Stimulated activated CD8-positive, alpha-beta memory T cell treated with anti-CD3 and anti-CD28 coated beads, Interleukin-7, amount 100 ng/mL, for 24 hours (primary cell): ENCODE measurements around the gene GRWD1.

Experiments
- DNase-seq: peaks from one replicate; pipeline ENCODE4 v3.0.0-alpha.2; 2020; ENCODE audit warnings: low read depth

Gene GRWD1

DNA sequence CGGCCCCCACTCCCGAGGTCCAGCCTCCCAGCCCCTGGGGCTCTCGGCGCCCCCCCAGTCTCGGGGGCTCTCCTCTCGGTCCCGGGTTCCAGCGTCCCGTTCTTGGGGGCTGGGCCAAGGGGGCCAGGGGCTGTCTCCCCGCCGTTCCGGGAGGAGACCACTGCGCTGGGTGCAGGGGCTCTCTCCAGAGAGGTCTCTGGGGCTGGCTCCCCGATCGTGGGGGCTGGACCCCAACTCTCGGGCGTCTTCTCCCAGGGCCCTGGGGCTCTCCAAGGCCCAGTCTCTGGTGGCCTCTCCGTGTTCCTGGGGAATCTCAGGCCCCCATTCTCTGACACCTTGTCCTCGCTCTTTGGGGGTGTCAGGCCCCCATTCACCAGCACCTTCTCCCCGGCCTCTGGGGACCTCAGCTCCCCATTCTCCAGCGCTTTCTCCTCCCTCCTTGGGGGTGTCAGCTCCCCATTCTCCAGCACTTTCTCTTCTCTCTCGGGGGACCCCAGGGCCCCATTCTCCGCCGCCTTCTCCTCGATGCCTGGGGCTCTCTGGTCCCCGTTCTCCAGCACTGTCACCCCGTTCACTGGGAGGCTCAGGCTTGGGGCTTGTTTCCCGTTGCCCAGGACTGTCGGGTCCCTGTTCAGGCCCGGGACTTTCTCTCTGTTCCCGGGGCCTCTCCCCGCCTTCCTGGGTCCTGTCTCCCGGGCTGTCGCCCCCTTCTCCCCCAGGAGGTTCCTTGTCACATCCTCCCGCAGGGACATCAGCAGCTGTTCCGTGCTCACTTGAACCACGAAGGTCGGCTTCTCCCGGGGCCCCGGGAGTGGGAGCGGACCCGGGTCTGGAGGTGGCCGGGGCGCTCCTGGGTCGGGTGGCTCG, 52.2 kb downstream of the GRWD1 start:
- no peak for DNase-seq

DNA sequence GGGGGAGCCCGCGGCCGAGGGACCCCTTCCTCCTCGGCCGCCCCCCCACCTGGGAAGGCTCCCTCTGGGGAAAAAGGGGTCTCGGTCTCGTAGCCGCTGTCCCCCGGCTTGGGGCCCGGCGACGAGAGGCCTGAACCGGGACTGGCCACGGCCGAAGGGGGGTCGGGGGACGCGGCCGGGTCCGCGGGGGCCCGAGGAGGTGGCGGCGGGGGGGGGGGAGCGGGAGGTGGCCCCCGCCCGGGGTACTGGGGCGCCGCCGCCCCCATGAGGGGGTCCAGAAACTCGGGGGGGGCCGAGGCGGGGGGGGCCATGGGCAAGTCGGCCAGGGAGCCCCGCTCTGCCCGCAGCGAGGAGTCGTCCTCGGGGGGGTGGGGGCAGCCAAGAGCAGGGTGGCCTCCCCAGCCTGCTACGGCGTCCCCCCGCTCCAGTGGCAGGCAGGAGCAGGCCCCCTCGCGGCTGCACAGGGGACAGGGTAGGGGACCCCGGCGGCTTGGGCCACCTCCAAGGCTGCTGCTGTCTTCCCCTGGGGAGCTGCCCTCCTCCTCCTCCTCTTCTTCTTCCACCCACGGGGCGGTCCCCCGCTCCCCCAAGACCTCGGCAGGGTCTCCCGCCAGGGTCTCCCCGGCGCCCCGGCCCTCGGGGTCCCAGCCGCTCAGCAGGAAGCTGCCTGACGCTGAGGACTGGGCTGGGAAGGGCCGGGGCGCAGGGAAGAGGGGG, 53.0 kb downstream of the GRWD1 start:
- DNase-seq, result no peak

DNA sequence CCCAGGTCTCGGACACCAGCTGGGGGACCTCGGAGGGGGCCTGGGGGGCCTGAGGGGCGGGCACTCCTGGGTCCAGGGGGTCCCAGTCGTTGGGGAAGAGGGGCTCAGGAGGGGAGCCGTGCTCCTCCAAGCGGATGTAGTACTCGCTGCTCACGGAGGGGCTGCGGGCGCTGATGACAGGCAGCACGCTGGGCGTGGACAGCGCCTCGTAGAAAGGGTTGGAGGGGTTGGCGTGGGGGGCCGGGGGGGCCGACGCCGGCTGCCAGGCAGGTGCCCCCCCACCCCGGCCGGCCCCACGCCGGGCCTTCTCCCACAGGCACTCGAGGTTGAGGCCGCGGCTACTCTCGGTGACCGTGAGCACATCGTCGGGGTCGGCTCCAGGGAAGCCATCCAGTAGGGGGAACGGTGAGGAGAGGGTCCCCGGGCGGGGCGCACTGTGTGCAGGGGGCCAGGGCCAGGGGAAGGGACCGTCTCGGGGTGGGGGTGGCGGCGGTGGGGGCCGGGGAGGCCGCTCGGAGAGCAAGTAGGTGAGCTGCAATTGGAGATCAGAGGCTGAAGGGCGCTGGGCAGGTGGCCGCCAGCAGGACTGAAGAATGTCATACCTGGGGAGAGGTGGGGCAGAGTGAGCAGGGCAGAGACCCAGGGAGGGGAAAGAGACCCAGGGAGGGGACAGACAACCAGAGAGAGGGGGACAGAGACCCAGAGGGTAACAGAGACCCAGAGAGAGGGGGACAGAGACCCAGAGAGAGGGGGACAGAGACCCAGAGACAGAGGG, 53.7 kb downstream of the GRWD1 start:
- no peak for DNase-seq

DNA sequence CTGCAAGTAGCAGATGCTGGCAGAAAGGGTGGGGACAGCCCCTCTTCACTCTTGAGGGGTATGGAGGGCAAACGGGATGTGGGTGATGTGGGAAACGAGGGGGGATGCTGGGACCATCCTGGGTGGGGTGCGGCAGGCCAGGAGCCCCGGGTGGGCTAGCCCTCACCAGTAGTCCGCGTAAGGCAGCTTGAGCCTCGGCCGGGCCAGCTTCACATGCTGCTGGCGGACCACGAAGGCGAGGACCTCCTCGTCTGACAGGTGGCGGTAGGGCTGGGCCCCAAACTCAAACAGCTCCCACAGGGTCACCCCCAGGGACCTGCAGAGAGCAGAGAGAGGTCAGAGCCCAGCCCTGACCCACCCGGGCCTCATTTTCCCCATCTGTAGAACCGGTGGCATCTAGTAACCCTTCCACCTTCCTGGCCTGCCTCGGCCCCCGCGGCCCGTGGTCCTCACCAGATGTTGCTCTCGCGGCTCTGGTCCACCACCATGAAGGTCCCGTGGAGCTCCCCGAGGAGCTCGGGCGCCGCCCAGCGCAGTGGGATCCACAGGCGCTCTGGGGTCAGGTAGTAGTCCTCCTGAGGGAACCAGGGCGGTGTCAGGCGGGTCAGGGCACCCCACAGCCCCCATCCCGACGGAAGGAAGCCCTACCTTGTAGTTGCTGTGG, 55.2 kb downstream of the GRWD1 start:
- no peak for DNase-seq

DNA sequence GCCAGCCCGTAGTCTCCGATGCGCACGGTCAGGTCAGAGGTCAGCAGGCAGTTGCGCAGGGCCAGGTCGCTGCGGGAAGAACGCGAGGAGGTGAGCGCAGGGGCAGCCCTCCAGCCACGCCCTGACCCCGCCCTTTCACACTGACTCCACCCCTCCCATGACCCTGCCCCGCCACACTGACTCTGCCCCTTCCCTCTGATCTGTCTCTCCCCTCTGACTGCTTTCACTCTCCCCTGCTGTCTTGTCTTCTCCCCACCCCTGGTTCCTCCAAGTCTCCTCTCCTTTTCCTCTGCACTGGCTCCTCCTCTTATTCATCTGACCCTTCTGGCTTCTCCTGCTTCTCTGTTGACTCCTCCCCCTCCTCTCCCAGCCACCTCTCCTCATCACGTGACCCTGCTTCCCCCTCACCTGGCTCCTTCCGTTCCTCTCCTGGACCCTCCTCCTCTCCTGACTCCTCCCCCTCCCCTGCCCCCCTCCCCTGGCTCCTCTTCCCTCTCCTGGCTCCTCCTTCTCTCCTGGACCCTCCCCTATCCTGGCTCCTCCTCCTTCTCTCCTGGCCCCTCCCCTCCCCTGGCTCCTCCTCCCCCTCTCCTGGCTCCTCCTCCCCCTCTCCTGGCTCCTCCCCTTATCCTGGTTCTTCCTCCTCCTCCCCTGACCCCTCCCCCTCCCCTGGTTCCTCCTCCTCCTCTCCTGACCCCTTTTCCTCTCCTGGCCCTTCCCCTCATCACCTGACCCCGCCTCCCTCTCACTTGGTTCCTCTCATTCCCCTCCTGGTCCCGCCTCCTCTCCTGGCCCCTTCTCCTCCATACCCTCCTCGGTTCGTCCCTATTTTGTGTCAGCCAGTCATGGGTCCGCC, 55.9 kb downstream of the GRWD1 start:
- no peak for DNase-seq

DNA sequence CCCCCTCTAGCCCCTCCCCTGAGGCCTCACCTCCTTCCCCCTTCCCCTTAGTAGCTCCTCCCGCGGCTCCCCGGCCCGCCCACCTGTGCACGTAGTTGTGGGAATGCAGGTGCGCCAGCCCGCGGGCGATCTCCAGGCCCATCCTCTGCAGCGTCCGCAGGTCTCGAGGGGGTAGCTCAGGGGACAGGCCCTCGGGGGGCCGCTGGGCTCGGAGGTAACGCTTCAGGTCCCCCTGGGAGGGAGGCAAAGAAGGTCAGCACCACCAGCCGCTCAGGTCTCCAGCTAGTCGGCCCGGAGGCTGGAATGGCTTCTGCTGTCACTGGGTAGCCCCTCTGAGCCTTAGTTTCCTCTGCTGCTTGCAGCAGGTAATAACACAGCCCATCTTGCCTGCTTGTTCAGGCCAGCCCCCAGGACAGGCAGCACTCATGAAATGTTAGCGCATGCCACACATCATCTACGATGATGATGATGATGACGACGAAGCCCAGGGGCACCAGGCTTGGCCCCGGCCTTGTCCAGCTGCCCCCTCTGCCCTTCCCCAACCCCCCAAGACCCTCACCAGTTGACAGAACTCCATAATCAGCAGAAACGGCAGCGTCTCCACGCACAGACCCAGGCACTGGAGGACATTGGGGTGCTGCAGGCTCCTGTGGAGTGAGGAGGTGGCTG, 56.7 kb downstream of the GRWD1 start:
- no peak for DNase-seq

DNA sequence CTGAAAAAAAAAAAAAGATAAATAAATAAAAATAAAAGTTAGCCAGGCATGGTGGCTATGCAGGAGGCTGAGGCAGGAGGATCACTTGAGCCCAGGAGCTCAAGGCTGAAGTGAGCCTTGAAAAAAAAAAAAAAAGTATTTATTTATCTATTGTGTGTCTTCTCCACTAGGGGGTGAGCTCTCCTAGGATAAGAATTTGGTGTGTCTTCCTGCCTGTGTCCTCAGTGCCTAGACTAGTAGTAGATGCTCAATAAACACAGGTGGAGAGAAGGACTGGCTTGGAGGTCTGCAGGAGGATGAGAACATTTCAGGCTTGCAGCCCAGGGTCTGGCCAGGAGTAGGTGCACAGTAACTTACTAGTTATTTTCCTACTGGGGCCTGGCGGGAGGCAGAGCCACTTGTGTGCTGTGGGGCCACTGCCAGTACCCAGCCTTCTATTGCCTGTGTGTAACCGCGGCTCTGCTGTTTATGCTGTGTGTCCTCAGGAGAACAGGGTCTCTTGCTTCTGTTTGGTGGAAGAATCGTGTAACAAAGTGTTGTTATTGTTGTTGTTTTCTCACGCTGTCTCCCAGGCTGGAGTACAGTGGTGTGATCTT, 60.5 kb downstream of the GRWD1 start:
- DNase-seq, result no peak
